ENCODE data around the gene OR3A1. TPM values are rescaled to one million over a fixed set of nuclear protein-coding genes. Genes with fewer than 3 reads are reported as not detected.
"Not testable (repeated sequence)": the region's sequence is repeated elsewhere in the genome, so short reads cannot be mapped to it uniquely, and the experiment has no call there.

The OR3A1 gene
- total and polyA plus RNA-seq, 12 donors, result not detected

DNA sequence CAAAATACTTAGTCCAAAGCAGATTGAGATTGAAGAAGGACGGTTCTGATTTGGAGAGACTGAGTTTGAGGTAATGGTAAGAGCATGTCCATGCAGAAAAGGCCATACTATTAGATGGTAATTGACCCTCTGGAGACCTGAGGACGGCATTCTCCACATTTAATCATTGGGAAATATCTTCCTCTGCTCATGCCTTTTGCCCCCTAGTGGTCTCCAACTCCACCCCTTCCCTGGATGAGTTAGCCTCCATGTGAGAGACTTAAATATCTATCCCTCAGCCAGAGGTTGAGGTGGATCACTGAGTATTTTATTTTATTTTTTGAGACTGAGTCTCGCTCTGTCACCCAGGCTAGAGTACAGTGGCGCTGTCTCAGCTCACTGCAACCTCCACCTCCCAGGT is 10.4 kb upstream of the OR3A1 start:
- intact Hi-C loops (cut with DNase I), result no loop called here

GRCh38 chr17:3295632-3296031 is 2.5 kb downstream of the OR3A1 start:
- DNase-seq (no peak), ATAC-seq (no peak)
- H3K36me3 ChIP-seq, result no peaks in the 10 kb centered on the region
- 60% methylated on average over 4 of the region's 4 CpGs for WGBS, 2 donors
- TF ChIP-seq, protein P1, sequence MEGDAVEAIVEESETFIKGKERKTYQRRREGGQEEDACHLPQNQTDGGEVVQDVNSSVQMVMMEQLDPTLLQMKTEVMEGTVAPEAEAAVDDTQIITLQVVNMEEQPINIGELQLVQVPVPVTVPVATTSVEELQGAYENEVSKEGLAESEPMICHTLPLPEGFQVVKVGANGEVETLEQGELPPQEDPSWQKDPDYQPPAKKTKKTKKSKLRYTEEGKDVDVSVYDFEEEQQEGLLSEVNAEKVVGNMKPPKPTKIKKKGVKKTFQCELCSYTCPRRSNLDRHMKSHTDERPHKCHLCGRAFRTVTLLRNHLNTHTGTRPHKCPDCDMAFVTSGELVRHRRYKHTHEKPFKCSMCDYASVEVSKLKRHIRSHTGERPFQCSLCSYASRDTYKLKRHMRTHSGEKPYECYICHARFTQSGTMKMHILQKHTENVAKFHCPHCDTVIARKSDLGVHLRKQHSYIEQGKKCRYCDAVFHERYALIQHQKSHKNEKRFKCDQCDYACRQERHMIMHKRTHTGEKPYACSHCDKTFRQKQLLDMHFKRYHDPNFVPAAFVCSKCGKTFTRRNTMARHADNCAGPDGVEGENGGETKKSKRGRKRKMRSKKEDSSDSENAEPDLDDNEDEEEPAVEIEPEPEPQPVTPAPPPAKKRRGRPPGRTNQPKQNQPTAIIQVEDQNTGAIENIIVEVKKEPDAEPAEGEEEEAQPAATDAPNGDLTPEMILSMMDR (IDR thresholded peaks at IDR 0.05), result no peak
- H3K27ac ChIP-seq, result no peak overlapping the region
- H3K27me3 ChIP-seq, result peaks cover 0 to 30% (median 8%) of the 10 kb centered on the region in 7 donors
- intact Hi-C loops (cut with DNase I), result no loop called here
- H3K9me3 ChIP-seq, result peaks cover 0 to 6% (median 0%) of the 10 kb centered on the region in 11 donors
- H3K4me3 ChIP-seq, result no peak overlapping the region
- no peaks in the 10 kb centered on the region for H3K4me1 ChIP-seq

More for the DNA sequence above, 10.4 kb upstream of the OR3A1 start:
- Histone ChIP-seq H3K27ac (no peak overlapping the region), H3K36me3 (no peaks in the 10 kb centered on the region), H3K9me3 (no peaks in the 10 kb centered on the region), H3K4me1 (no peaks in the 10 kb centered on the region), H3K4me3 (no peak overlapping the region), H3K27me3 (peaks cover 0 to 14% (median 4%) of the 10 kb centered on the region in 7 donors)
- ATAC-seq (no peak), DNase-seq (no peak)
- TF ChIP-seq, protein P1 (IDR thresholded peaks at IDR 0.05), result no peak
- 58 to 70% methylated on average over 4 of the region's 4 CpGs for WGBS, 2 donors

DNA sequence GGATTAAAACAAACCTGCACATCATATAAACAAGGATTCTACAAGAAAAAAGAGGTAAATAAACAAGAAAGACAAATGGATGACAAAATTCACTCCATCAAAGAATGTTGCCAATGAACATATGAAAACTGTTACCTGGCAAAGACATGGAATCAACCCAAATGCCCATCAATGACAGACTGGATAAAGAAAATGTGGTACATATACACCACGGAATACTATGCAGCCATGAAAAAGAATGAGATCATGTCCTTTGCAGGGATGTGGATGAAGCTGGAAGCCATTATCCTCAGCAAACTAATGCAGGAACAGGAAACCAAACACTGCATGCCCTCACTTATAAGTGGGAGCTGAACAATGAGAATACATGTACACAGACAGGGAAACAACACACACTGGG is 4.6 kb downstream of the OR3A1 start:
- H3K27ac ChIP-seq; H3K4me1 ChIP-seq; H3K4me3 ChIP-seq; DNase-seq; H3K36me3 ChIP-seq; H3K9me3 ChIP-seq; ATAC-seq; intact Hi-C loops (cut with DNase I): not testable (repeated sequence)
- H3K27me3 ChIP-seq, result peaks cover 0 to 43% (median 8%) of the 10 kb centered on the region in 7 donors
- WGBS, 2 donors, result 85 to 86% methylated on average over 1 of the region's 1 CpG

DNA sequence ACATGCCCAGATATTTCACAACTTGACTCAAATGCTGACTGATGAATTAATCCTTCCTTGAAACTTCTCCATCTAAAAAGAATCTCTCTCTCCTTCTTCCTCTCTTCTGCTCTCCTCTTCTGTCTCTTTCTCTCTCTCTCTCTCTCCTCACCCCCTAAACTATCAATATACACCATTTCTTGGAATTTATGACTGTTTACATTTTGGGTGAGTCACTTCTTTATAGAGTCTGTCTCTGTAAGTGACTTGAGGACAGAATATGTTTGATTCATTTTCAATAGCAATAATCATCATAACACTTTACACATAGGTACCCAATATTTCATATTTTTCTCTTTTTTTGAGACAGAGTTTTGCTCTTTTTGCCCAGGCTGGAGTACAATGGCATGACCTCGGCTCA is 15.3 kb downstream of the OR3A1 start:
- DNase-seq (no peak), ATAC-seq (no peak)
- 64 to 78% methylated on average over 1 of the region's 1 CpG for WGBS, 2 donors
- Histone ChIP-seq H3K4me3 (no peak overlapping the region), H3K27ac (no peak overlapping the region), H3K27me3 (no peaks in the 10 kb centered on the region), H3K9me3 (peaks cover 0 to 8% (median 0%) of the 10 kb centered on the region in 11 donors), H3K36me3 (no peaks in the 10 kb centered on the region), H3K4me1 (no peaks in the 10 kb centered on the region)
- intact Hi-C loops (cut with DNase I), result no loop called here
- TF ChIP-seq, protein P1 (IDR thresholded peaks at IDR 0.05), result no peak

GRCh38 chr17:3276126-3276525 is 22.0 kb downstream of the OR3A1 start:
- DNase-seq, result no peak
- WGBS, 2 donors, result 67 to 69% methylated on average over 4 of the region's 4 CpGs
- intact Hi-C loops (cut with DNase I), result no loop called here
- TF ChIP-seq, protein P1 (IDR thresholded peaks at IDR 0.05), result no peak
- Histone ChIP-seq H3K4me1 (no peaks in the 10 kb centered on the region), H3K9me3 (peaks cover 0 to 19% (median 0%) of the 10 kb centered on the region in 11 donors), H3K27me3 (no peaks in the 10 kb centered on the region), H3K27ac (no peak overlapping the region), H3K4me3 (no peak overlapping the region), H3K36me3 (no peaks in the 10 kb centered on the region)
- no peak for ATAC-seq

All from heart right ventricle (tissue), 16 donors.